ENCODE results near the gene KMT2C. TPM values are rescaled to one million over a fixed set of nuclear protein-coding genes. Genes with fewer than 3 reads are reported as not detected.

Gene KMT2C
- total and polyA plus RNA-seq, 10 of the 15 experiments (the other 5 are each of a cell fraction or from before 2014, with no cell fraction given): 3.3 to 45.2 (median 19.2) TPM

- no TSS peak for BruUV-seq (replicated peaks)
- Histone ChIP-seq H3K79me2 (ENCODE audit: control insufficient read depth, insufficient read depth, low read length) (no peaks in the 10 kb centered on the region), H3K4me1 (ENCODE audit: control insufficient read depth, insufficient read depth, low read length) (peaks cover 14% of the 10 kb centered on the region), H3K4me2 (ENCODE audit: control insufficient read depth, insufficient read depth) (peak overlapping the region; percentile 35), H4K20me1 (ENCODE audit: control insufficient read depth, insufficient read depth) (no peaks in the 10 kb centered on the region), H3K9ac (ENCODE audit: control insufficient read depth, insufficient read depth, low read length) (no peak overlapping the region), H2AFZ (ENCODE audit: control insufficient read depth, low read depth, low read length) (no peak overlapping the region), H3K4me3 (no peak overlapping the region), H3K27me3 (replicated peaks in 1 of 2; ENCODE audit: control insufficient read depth in 2 of 2, insufficient read depth in 2 of 2, low read length in 1 of 2) (no peaks in the 10 kb centered on the region), H3K9me3 (replicated peaks; ENCODE audit: control insufficient read depth, insufficient read depth, low read length) (no peaks in the 10 kb centered on the region), H3K36me3 (ENCODE audit: control insufficient read depth in 2 of 2, insufficient read depth in 2 of 2, low read length in 1 of 2) (peaks cover 14 to 39% of the 10 kb centered on the region in 2 experiments), H3K27ac (ENCODE audit: control insufficient read depth, insufficient read depth) (peak overlapping the region; percentile 25)
- ChIA-PET SMC1A (ENCODE audit: uncharacterized antibody, unreplicated experiment) (no interaction called here), CTCF (no interaction called here), POLR2A (no interaction called here), RAD21 (ENCODE audit: unreplicated experiment) (no interaction called here)
- ATAC-seq (peak; percentile 83), DNase-seq (ENCODE audit: low read depth, low spot score) (peak; percentile 55), FAIRE-seq (peak; percentile 80)
- in situ Hi-C loops (cut with MboI) (no loop called here), intact Hi-C loops (cut with micrococcal nuclease; ENCODE audit: unreplicated experiment) (no loop called here)
- 47% methylated on average over 2 of the region's 2 CpGs for WGBS (ENCODE audit: insufficient coverage, insufficient replicate concordance, low lambda C conversion rate, missing lambda C conversion rate)
- TF ChIP-seq CUX1 (IDR thresholded peaks at IDR 0.05; ENCODE audit: insufficient replicate concordance, low read depth, low read length) (peak; percentile 10), KAT2A (conservative IDR thresholded peaks at IDR 0.05; ENCODE audit: control insufficient read depth, low read depth, low read length) (no peak), ATF7 (IDR thresholded peaks at IDR 0.05; ENCODE audit: low read depth) (peak; percentile 14; the same call in 1 of the 2 replicates), CBX3 (IDR thresholded peaks at IDR 0.05; ENCODE audit: borderline replicate concordance, low read depth) (no peak), RUNX3 (IDR thresholded peaks at IDR 0.05; ENCODE audit: low read length) (peak; percentile 44), IKZF2 (IDR thresholded peaks at IDR 0.05) (peak in 1 of 2 experiments; percentile 28; a peak in 2 of 4 replicates), MTA2 (IDR thresholded peaks at IDR 0.05; ENCODE audit: low read depth) (peak; percentile 24; the same call in 1 of the 2 replicates), EP300 (IDR thresholded peaks at IDR 0.05; ENCODE audit: borderline replicate concordance in 1 of 2, control insufficient read depth in 1 of 2, low read depth in 2 of 2, low read length in 2 of 2) (peak in 1 of 2 experiments; percentile 13; a peak in 1 of 4 replicates)
Observed at GRCh38 chr7:152176797-152177196, 259.0 kb downstream of the KMT2C start.

All from GM12878 (cell line).